NCI-H526 (cell line): ENCODE measurements around the gene RBMS3.

Experiments
- DNase-seq, 2 experiments: peaks; one replicate each; lab custom pipeline; 2025; lab: John Stamatoyannopoulos, UW

RBMS3 gene

GRCh38 chr3:29937185-29937584, 656.3 kb downstream of the RBMS3 start:
- DNase-seq = no peak

- no peak for DNase-seq
Observed at GRCh38 chr3:29940759-29941323, 660.0 kb downstream of the RBMS3 start.

GRCh38 chr3:29942297-29942696, 661.4 kb downstream of the RBMS3 start:
- no peak for DNase-seq

- DNase-seq = peak; percentile 2 to 8
Observed at GRCh38 chr3:29949131-29949530, 668.3 kb downstream of the RBMS3 start.

- DNase-seq = no peak
Observed at GRCh38 chr3:29949940-29950616, 669.2 kb downstream of the RBMS3 start.

- DNase-seq = no peak
Observed at GRCh38 chr3:29952431-29952830, 671.6 kb downstream of the RBMS3 start.

- DNase-seq = no peak
Observed at GRCh38 chr3:29955413-29955812, 674.5 kb downstream of the RBMS3 start.

- no peak for DNase-seq
Observed at GRCh38 chr3:29958816-29959215, 677.9 kb downstream of the RBMS3 start.

GRCh38 chr3:29971895-29972294, 691.0 kb downstream of the RBMS3 start:
- no peak for DNase-seq

GRCh38 chr3:29972320-29972993, 691.6 kb downstream of the RBMS3 start:
- no peak for DNase-seq

- no peak for DNase-seq
Observed at GRCh38 chr3:29973763-29974162, 692.9 kb downstream of the RBMS3 start.

- DNase-seq = no peak
Observed at GRCh38 chr3:29976871-29977270, 696.0 kb downstream of the RBMS3 start.

- no peak for DNase-seq
Observed at GRCh38 chr3:29977360-29977759, 696.5 kb downstream of the RBMS3 start.

- DNase-seq = no peak
Observed at GRCh38 chr3:29978036-29978435, 697.2 kb downstream of the RBMS3 start.

- no peak for DNase-seq
Observed at GRCh38 chr3:29991198-29991597, 710.3 kb downstream of the RBMS3 start.

- DNase-seq = no peak
Observed at GRCh38 chr3:30002797-30003196, 721.9 kb downstream of the RBMS3 start.

GRCh38 chr3:30003741-30004140, 722.9 kb downstream of the RBMS3 start:
- DNase-seq = no peak

- DNase-seq = no peak
Observed at GRCh38 chr3:30004481-30004880, 723.6 kb downstream of the RBMS3 start.

- DNase-seq = no peak
Observed at GRCh38 chr3:30006111-30006510, 725.2 kb downstream of the RBMS3 start.

GRCh38 chr3:30007668-30008067, 726.8 kb downstream of the RBMS3 start:
- no peak for DNase-seq

GRCh38 chr3:30011237-30011803, 730.4 kb downstream of the RBMS3 start:
- DNase-seq = no peak

GRCh38 chr3:30012941-30013543, 732.2 kb downstream of the RBMS3 start:
- DNase-seq = peak; percentile 19 to 84

- DNase-seq = no peak
Observed at GRCh38 chr3:30017901-30018300, 737.0 kb downstream of the RBMS3 start.
